Activated T-cell treated with anti-CD3 and anti-CD28 coated beads, Interleukin-2, amount 50 U/mL, for 1 hour (primary cell): Measurements from ENCODE around the gene POLR1A.
"Not testable (repeated sequence)": the region's sequence is repeated elsewhere in the genome, so short reads cannot be mapped to it uniquely, and the experiment has no call there.

ENCODE experiments used
- DNase-seq: peaks from one replicate; pipeline ENCODE4 v3.0.0-alpha.2; 2020

POLR1A gene

GRCh38 chr2:85995648-85996529 lies 109.8 kb downstream of the POLR1A start:
- no peak for DNase-seq

GRCh38 chr2:85994897-85995647 lies 110.6 kb downstream of the POLR1A start:
- DNase-seq: no peak

- no peak for DNase-seq
These were observed 111.3 kb downstream of the POLR1A start for GRCh38 chr2:85994421-85994777.

- no peak for DNase-seq
These were observed 113.1 kb downstream of the POLR1A start for GRCh38 chr2:85992611-85993010.

GRCh38 chr2:85992053-85992452 lies 113.6 kb downstream of the POLR1A start:
- DNase-seq: not testable (repeated sequence)

GRCh38 chr2:85990084-85990483 lies 115.6 kb downstream of the POLR1A start:
- DNase-seq: no peak

- DNase-seq: no peak
These were observed 116.3 kb downstream of the POLR1A start for GRCh38 chr2:85989288-85989865.

GRCh38 chr2:85988914-85989270 lies 116.8 kb downstream of the POLR1A start:
- DNase-seq: no peak

- no peak for DNase-seq
These were observed 117.3 kb downstream of the POLR1A start for GRCh38 chr2:85988175-85988913.

- no peak for DNase-seq
These were observed 118.2 kb downstream of the POLR1A start for GRCh38 chr2:85987266-85988174.

- DNase-seq: no peak
These were observed 119.6 kb downstream of the POLR1A start for GRCh38 chr2:85986121-85986520.

- no peak for DNase-seq
These were observed 120.9 kb downstream of the POLR1A start for GRCh38 chr2:85984788-85985187.

- no peak for DNase-seq
These were observed 121.9 kb downstream of the POLR1A start for GRCh38 chr2:85983766-85984165.

GRCh38 chr2:85981579-85982247 lies 124.0 kb downstream of the POLR1A start:
- DNase-seq: no peak

- DNase-seq: no peak
These were observed 126.6 kb downstream of the POLR1A start for GRCh38 chr2:85978883-85979780.

GRCh38 chr2:85976106-85976920 lies 129.4 kb downstream of the POLR1A start:
- no peak for DNase-seq

GRCh38 chr2:85975581-85975980 lies 130.1 kb downstream of the POLR1A start:
- DNase-seq: no peak

GRCh38 chr2:85974390-85974789 lies 131.3 kb downstream of the POLR1A start:
- DNase-seq: no peak

GRCh38 chr2:85972355-85972754 lies 133.3 kb downstream of the POLR1A start:
- DNase-seq: no peak
